BE2C (cell line): ENCODE measurements around the gene HABP4.

Experiments used
- DNase-seq: peaks from one replicate; pipeline ENCODE4 v3.0.0-alpha.2; 2020
- H3K27me3 ChIP-seq: fragments of 250-450 bp; sonication (Bioruptor Pico); 2 replicates; pipeline ENCODE4 v1.5.1; 2020; ENCODE audit warnings: mild to moderate bottlenecking
- H3K36me3 ChIP-seq: fragments of 250-450 bp; sonication (Bioruptor Pico); 2 replicates; pipeline ENCODE4 v1.5.1; 2020; ENCODE audit warnings: mild to moderate bottlenecking
- H3K4me1 ChIP-seq: fragments of 250-450 bp; sonication (Bioruptor Pico); 2 replicates; pipeline ENCODE4 v1.5.1; 2020
- H3K4me3 ChIP-seq: 2 replicates; pipeline ENCODE4 v1.5.1; 2011; ENCODE audit warnings: low read depth, low read length
- H3K9me3 ChIP-seq: fragments of 250-450 bp; sonication (Bioruptor Pico); 2 replicates; pipeline ENCODE4 v1.5.1; 2020
- CTCF ChIP-seq: IDR thresholded peaks from 2 replicates; pipeline ENCODE4 v1.5.1; 2012; ENCODE audit warnings: mild to moderate bottlenecking, low read depth, low read length

Gene HABP4

GRCh38 chr9:96519787-96520186, 69.8 kb downstream of the HABP4 start:
- DNase-seq, result no peak
- no peaks in the 10 kb centered on the region for H3K27me3 ChIP-seq
- no peak for TF ChIP-seq CTCF
- H3K4me1 ChIP-seq, result no peaks in the 10 kb centered on the region
- no peaks in the 10 kb centered on the region; the same call in 1 of the 2 replicates for H3K9me3 ChIP-seq
- H3K4me3 ChIP-seq, result no peak overlapping the region
- H3K36me3 ChIP-seq, result no peaks in the 10 kb centered on the region

- Histone ChIP-seq H3K4me1 (no peaks in the 10 kb centered on the region), H3K27me3 (no peaks in the 10 kb centered on the region), H3K4me3 (no peak overlapping the region), H3K36me3 (no peaks in the 10 kb centered on the region), H3K9me3 (no peaks in the 10 kb centered on the region; the same call in 1 of the 2 replicates)
- no peak for DNase-seq
- no peak for TF ChIP-seq CTCF
Observed at GRCh38 chr9:96522366-96522765, 72.4 kb downstream of the HABP4 start.

GRCh38 chr9:96523374-96523773, 73.4 kb downstream of the HABP4 start:
- no peaks in the 10 kb centered on the region for H3K4me1 ChIP-seq
- DNase-seq, result no peak
- H3K9me3 ChIP-seq, result no peaks in the 10 kb centered on the region; the same call in 1 of the 2 replicates
- no peaks in the 10 kb centered on the region for H3K36me3 ChIP-seq
- no peak for TF ChIP-seq CTCF
- H3K27me3 ChIP-seq, result no peaks in the 10 kb centered on the region
- no peak overlapping the region for H3K4me3 ChIP-seq

- no peaks in the 10 kb centered on the region for H3K4me1 ChIP-seq
- no peak overlapping the region for H3K4me3 ChIP-seq
- H3K27me3 ChIP-seq, result no peaks in the 10 kb centered on the region
- no peak for DNase-seq
- no peaks in the 10 kb centered on the region for H3K36me3 ChIP-seq
- TF ChIP-seq CTCF, result no peak
- no peaks in the 10 kb centered on the region; the same call in 1 of the 2 replicates for H3K9me3 ChIP-seq
Observed at GRCh38 chr9:96524045-96524444, 74.1 kb downstream of the HABP4 start.

GRCh38 chr9:96524764-96525163, 74.8 kb downstream of the HABP4 start:
- Histone ChIP-seq H3K36me3 (no peaks in the 10 kb centered on the region), H3K9me3 (no peaks in the 10 kb centered on the region; the same call in 1 of the 2 replicates), H3K4me3 (no peak overlapping the region), H3K4me1 (no peaks in the 10 kb centered on the region), H3K27me3 (no peaks in the 10 kb centered on the region)
- no peak for DNase-seq
- TF ChIP-seq CTCF, result no peak

GRCh38 chr9:96532173-96532572, 82.2 kb downstream of the HABP4 start:
- H3K4me1 ChIP-seq, result no peaks in the 10 kb centered on the region
- no peak overlapping the region for H3K4me3 ChIP-seq
- no peak for DNase-seq
- no peaks in the 10 kb centered on the region for H3K36me3 ChIP-seq
- TF ChIP-seq CTCF, result no peak
- H3K9me3 ChIP-seq, result no peaks in the 10 kb centered on the region
- H3K27me3 ChIP-seq, result no peaks in the 10 kb centered on the region
